IMR-90 (cell line): Measurements from ENCODE around the gene PHF20. TPM values are rescaled to one million over a fixed set of nuclear protein-coding genes. Genes with fewer than 3 reads are reported as not detected.
A peak's percentile ranks its signal among the peaks of the same experiment; 100 is the strongest.

Experiments
- ATAC-seq: fragments of 200-7000 bp; cut with Tn5 transposase; 2 replicates; pipeline ENCODE4 v1.9.1; 2020; ENCODE audit warnings: low read depth, mild to moderate bottlenecking, moderate library complexity
- BruUV-seq: library from RNA; stranded (reverse); fragments of 400-500 nt; replicated peaks from 2 replicates; lab custom pipeline; 2021; lab: Mats Ljungman, UMichigan
- CTCF ChIA-PET: fragments of 300-600 bp; formaldehyde crosslinking; extraction: SDS; loops from one replicate; lab custom pipeline; 2021; ENCODE audit warnings: antibody characterized with exemption; lab: Yijun Ruan, JAX
- POLR2A ChIA-PET: fragments of 300-600 bp; sonication (Branson Sonifier 250); formaldehyde crosslinking; loops from one replicate; lab custom pipeline; 2022; ENCODE audit warnings: antibody characterized with exemption; ENCODE audit not compliant: unreplicated experiment; lab: Charles Lee
- DNase-seq: peaks from one replicate; pipeline ENCODE4 v3.0.0; 2013
- H2AFZ ChIP-seq: replicated peaks from 2 replicates; pipeline ENCODE3; 2013; ENCODE audit warnings: low read length, mild to moderate bottlenecking; ENCODE audit not compliant: poor library complexity
- H2AK5ac ChIP-seq: 2 replicates; pipeline ENCODE4 v1.6.1; 2013; ENCODE audit warnings: low read depth, low read length, inconsistent platforms
- H2AK9ac ChIP-seq: replicated peaks from 2 replicates; pipeline ENCODE3; 2013; ENCODE audit warnings: mild to moderate bottlenecking, low read depth, low read length, moderate library complexity; ENCODE audit not compliant: poor library complexity
- H2BK120ac ChIP-seq: 2 replicates; pipeline ENCODE4 v1.6.1; 2013; ENCODE audit warnings: low read depth, low read length, inconsistent platforms
- H2BK15ac ChIP-seq: 3 replicates; pipeline ENCODE4 v1.6.1; 2013; ENCODE audit warnings: low read depth, low read length, inconsistent platforms
- H2BK20ac ChIP-seq: 2 replicates; pipeline ENCODE4 v1.6.1; 2013; ENCODE audit warnings: low read depth, mild to moderate bottlenecking, inconsistent platforms, low read length, moderate library complexity
- H2BK5ac ChIP-seq: 2 replicates; pipeline ENCODE4 v1.6.1; 2013; ENCODE audit warnings: mild to moderate bottlenecking, low read depth, low read length, inconsistent platforms; ENCODE audit not compliant: poor library complexity, severe bottlenecking
- H3K14ac ChIP-seq: replicated peaks from 2 replicates; pipeline ENCODE4 v1.6.1; 2013; ENCODE audit warnings: low read depth, low read length, inconsistent platforms
- H3K18ac ChIP-seq: 2 replicates; pipeline ENCODE4 v1.6.1; 2013; ENCODE audit warnings: low read depth, low read length, control low read depth
- H3K23ac ChIP-seq: 2 replicates; pipeline ENCODE4 v1.6.1; 2013; ENCODE audit warnings: low read depth, low read length, inconsistent platforms
- H3K27ac ChIP-seq: 2 replicates; pipeline ENCODE4 v1.5.1; 2013; ENCODE audit warnings: mild to moderate bottlenecking, control low read depth, low read length; ENCODE audit not compliant: insufficient read depth
- H3K27me3 ChIP-seq: 2 replicates; pipeline ENCODE4 v1.6.1; 2013; ENCODE audit warnings: low read length; ENCODE audit not compliant: control insufficient read depth, insufficient read depth
- H3K36me3 ChIP-seq: 2 replicates; pipeline ENCODE4 v1.6.1; 2013; ENCODE audit warnings: low read length, mixed read lengths; ENCODE audit not compliant: control insufficient read depth, insufficient read depth
- H3K4ac ChIP-seq: 2 replicates; pipeline ENCODE4 v1.6.1; 2013; ENCODE audit warnings: low read depth, low read length, inconsistent platforms
- H3K4me1 ChIP-seq: 2 replicates; pipeline ENCODE4 v1.6.1; 2013; ENCODE audit warnings: low read length, mixed read lengths; ENCODE audit not compliant: control insufficient read depth, insufficient read depth
- H3K4me2 ChIP-seq: 2 replicates; pipeline ENCODE4 v1.6.1; 2013; ENCODE audit warnings: low read depth, mild to moderate bottlenecking, control low read depth, low read length, moderate library complexity
- H3K4me3 ChIP-seq: 2 replicates; pipeline ENCODE4 v1.5.1; 2013; ENCODE audit warnings: low read depth, mild to moderate bottlenecking, control low read depth, low read length, moderate library complexity; ENCODE audit not compliant: insufficient read depth
- H3K56ac ChIP-seq: 2 replicates; pipeline ENCODE4 v1.6.1; 2013; ENCODE audit warnings: low read length, inconsistent platforms; ENCODE audit not compliant: insufficient read depth; ENCODE audit errors: extremely low read depth
- H3K79me1 ChIP-seq, 2 experiments: 2 replicates each; pipeline ENCODE4 v1.6.1; 2013; ENCODE audit warnings: low read length in 2 of 2, inconsistent platforms in 1 of 2, low read depth in 1 of 2
- H3K9ac ChIP-seq: 2 replicates; pipeline ENCODE4 v1.6.1; 2013; ENCODE audit warnings: low read depth, low read length, control low read depth
- H3K9me1 ChIP-seq: 2 replicates; pipeline ENCODE4 v1.6.1; 2013; ENCODE audit warnings: low read length, inconsistent platforms; ENCODE audit not compliant: insufficient read depth
- H3K9me3 ChIP-seq: 2 replicates; pipeline ENCODE4 v1.6.1; 2013; ENCODE audit warnings: low read length; ENCODE audit not compliant: control insufficient read depth, insufficient read depth
- H4K20me1 ChIP-seq: 2 replicates; pipeline ENCODE4 v1.6.1; 2013; ENCODE audit warnings: low read length, inconsistent platforms; ENCODE audit not compliant: insufficient read depth
- H4K5ac ChIP-seq: 2 replicates; pipeline ENCODE4 v1.6.1; 2013; ENCODE audit warnings: mild to moderate bottlenecking, low read depth, low read length, control low read depth
- H4K8ac ChIP-seq, 2 experiments: 2 replicates each; pipeline ENCODE4 v1.6.1; 2013; ENCODE audit warnings: low read depth in 2 of 2, low read length in 2 of 2, control low read depth in 1 of 2, inconsistent platforms in 1 of 2
- H4K91ac ChIP-seq: 2 replicates; pipeline ENCODE4 v1.6.1; 2013; ENCODE audit warnings: low read depth, low read length, inconsistent platforms; ENCODE audit not compliant: insufficient read depth
- BHLHE40 ChIP-seq: fragments of 150-350 bp; IDR thresholded peaks from 2 replicates; pipeline ENCODE4 v1.6.1; 2016; ENCODE audit warnings: mild to moderate bottlenecking, low read depth, low read length
- WGBS, 2 experiments: methylation state at CpG; one replicate each; pipeline versions ENCODE4 v1.1.5 to v1.1.7; 2013; ENCODE audit warnings: missing lambda C conversion rate in 2 of 2; ENCODE audit not compliant: insufficient read length in 1 of 2; ENCODE audit errors: extremely low coverage in 2 of 2; 5-methylcytosine and 5-hydroxymethylcytosine counted together
- dilution Hi-C: fragments of 300-500 bp; cut with HindIII; formaldehyde crosslinking; loops from one replicate; pipeline ENCODE4 v1.14.3; 2018; ENCODE audit warnings: low sequenced_read_pairs; ENCODE audit not compliant: unreplicated experiment
- in situ Hi-C: fragments of 300-500 bp; cut with MboI; formaldehyde crosslinking; loops from 3 replicates; pipeline ENCODE4 v1.14.3; 2019; ENCODE audit warnings: low sequenced_read_pairs, inconsistent platforms, mixed read lengths
- intact Hi-C: fragments of 100-400 bp; cut with micrococcal nuclease; formaldehyde crosslinking; loops from 2 replicates; pipeline ENCODE4 v1.10.0; 2022
- polyA plus RNA-seq, 3 experiments: library from polyadenylated mRNA; depleted of rRNA; stranded (reverse); fragments of >200 nt; gene quantifications; 2 replicates each; pipeline ENCODE4 v1.2.3, GENCODE V29; 2012; ENCODE audit warnings: low replicate concordance in 1 of 3
- total RNA-seq: library from RNA; depleted of rRNA; stranded (reverse); fragments of >200 nt; gene quantifications from 2 replicates; pipeline ENCODE4 v1.2.3, GENCODE V29; 2012
- TF ChIP-seq, protein P1 (sequence below): conservative IDR thresholded peaks from 2 replicates; pipeline ENCODE4 v1.5.1; 2012; ENCODE audit warnings: mild to moderate bottlenecking, low read depth, low read length, improper control_type of control experiment

The PHF20 gene
- total and polyA plus RNA-seq, 2 of the 4 experiments (the other 2 are of a cell fraction): 22.0 to 22.5 TPM

DNA sequence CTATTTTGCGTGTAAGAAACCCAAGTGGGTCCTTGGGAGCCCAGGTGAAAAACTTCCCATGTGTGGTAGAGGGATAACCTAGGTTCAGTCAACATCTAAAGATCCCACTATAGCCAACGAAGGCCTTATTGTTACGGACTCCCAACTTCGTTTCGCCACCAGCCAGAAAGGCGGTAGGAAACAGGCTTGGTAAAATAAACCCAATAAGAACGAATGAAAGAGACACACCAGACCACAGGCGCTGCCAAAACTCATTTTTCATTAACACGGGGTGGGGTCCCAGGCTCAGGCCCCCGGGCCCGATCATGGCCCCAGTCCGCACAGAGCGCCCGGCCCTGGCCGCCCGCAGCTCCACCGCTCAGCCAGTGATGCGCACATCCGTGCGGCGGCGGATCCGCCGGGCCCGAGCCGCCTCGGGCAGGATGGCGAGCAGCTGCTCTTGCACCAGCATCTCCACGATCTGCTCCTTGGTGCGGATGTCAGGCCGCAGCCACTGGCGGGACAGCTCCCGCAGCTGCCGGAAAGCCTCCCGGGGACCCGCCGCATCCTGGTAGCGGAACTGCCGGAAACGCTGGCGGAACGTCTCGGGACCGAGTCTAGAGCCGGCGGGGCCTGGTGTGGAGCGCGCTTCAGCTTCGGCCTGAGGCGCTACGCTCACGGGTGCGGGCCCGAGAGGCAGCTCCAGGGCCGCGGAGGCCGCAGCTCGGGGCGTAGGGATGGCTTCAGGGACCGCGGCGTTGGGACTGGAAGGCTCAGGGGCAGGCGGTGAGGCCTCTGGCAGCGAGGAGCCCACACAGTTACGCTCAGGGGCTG, 181.8 kb downstream of the PHF20 start:
- Histone ChIP-seq H4K5ac (peak overlapping the region; percentile 30), H4K20me1 (peaks cover 22% of the 10 kb centered on the region), H3K27ac (peak overlapping the region; percentile 85), H3K9me3 (no peaks in the 10 kb centered on the region), H2BK20ac (no peak overlapping the region), H3K4me3 (peak overlapping the region; percentile 69), H3K9ac (peak overlapping the region; percentile 87), H3K9me1 (no peaks in the 10 kb centered on the region), H2AK5ac (peak overlapping the region; percentile 79), H2BK120ac (peak overlapping the region; percentile 53; the same call in 1 of the 2 replicates), H3K18ac (no peak overlapping the region; the same call in 1 of the 2 replicates), H2BK5ac (peak overlapping the region; percentile 91), H4K8ac (peak overlapping the region; percentile 66 to 77), H3K14ac (peak overlapping the region; percentile 86), H3K4me1 (peaks cover 3% of the 10 kb centered on the region; the same call in 1 of the 2 replicates), H2AFZ (peak overlapping the region; percentile 100), H2BK15ac (no peak overlapping the region), H3K4me2 (peak overlapping the region; percentile 98), H3K36me3 (0 out of 2 replicates have a peak, but pooled peaks cover 2% of the 10 kb centered on the region), H3K56ac (peak overlapping the region; percentile 44), H3K27me3 (no peaks in the 10 kb centered on the region), H4K91ac (peak overlapping the region; percentile 89), H3K4ac (peak overlapping the region; percentile 92), H2AK9ac (peak overlapping the region; percentile 98), H3K79me1 (peaks cover 5 to 38% of the 10 kb centered on the region in 2 experiments; a peak in 3 of 4 replicates), H3K23ac (peak overlapping the region; percentile 37)
- CTCF ChIA-PET: interaction anchor here (0.5 to 3.4 kb wide), 23 partner anchors 9 to 1131 kb away, joined by 3 to 12 read pairs (median 5); no protein-coding TSS in a partner anchor
- in situ Hi-C loops: no loop called here
- BruUV-seq: TSS peak; percentile 92
- 1% methylated on average over 43 of the region's 65 CpGs; no CpG with 5 or more reads in 1 of the 2 experiments for WGBS, 2 experiments
- ATAC-seq (peak; percentile 29), DNase-seq (peak; percentile 28)
- dilution Hi-C loops: no loop called here
- no peak for TF ChIP-seq BHLHE40
- TF ChIP-seq, protein P1, sequence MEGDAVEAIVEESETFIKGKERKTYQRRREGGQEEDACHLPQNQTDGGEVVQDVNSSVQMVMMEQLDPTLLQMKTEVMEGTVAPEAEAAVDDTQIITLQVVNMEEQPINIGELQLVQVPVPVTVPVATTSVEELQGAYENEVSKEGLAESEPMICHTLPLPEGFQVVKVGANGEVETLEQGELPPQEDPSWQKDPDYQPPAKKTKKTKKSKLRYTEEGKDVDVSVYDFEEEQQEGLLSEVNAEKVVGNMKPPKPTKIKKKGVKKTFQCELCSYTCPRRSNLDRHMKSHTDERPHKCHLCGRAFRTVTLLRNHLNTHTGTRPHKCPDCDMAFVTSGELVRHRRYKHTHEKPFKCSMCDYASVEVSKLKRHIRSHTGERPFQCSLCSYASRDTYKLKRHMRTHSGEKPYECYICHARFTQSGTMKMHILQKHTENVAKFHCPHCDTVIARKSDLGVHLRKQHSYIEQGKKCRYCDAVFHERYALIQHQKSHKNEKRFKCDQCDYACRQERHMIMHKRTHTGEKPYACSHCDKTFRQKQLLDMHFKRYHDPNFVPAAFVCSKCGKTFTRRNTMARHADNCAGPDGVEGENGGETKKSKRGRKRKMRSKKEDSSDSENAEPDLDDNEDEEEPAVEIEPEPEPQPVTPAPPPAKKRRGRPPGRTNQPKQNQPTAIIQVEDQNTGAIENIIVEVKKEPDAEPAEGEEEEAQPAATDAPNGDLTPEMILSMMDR: no peak
- POLR2A ChIA-PET: interaction anchor here (0.6 to 1.6 kb wide), 4 partner anchors 14 to 217 kb away, joined by 3 to 12 read pairs (median 6); partner anchors contain the start of gene RBM39
- intact Hi-C loops: loop anchor here (5.0 kb wide), 2 partner anchors 211 to 256 kb away; partner anchors contain the start of genes NFS1, RBM39 and ROMO1
